HepG2 (cell line): ENCODE measurements around the gene PRDX2. TPM values are rescaled to one million over a fixed set of nuclear protein-coding genes. Genes with fewer than 3 reads are reported as not detected.

Source experiments
- ESRRA ChIP-seq: sonication (generic); formaldehyde crosslinking; IDR thresholded peaks from 2 replicates; pipeline ENCODE4 v1.5.1; 2020; ENCODE audit warnings: mild to moderate bottlenecking, low read depth, missing genetic modification reagents
- GABPA ChIP-seq, 2 experiments: IDR thresholded peaks; 2 replicates each; pipeline ENCODE4 v1.6.1; 2011 to 2016; ENCODE audit warnings: low read depth in 2 of 2, low read length in 1 of 2, missing biosample characterization in 1 of 2, missing genetic modification characterization in 1 of 2
- HES4 ChIP-seq: sonication (generic); formaldehyde crosslinking; IDR thresholded peaks from 2 replicates; pipeline ENCODE4 v1.9.0; 2021; ENCODE audit warnings: mild to moderate bottlenecking, missing genetic modification reagents, borderline replicate concordance
- HMG20A ChIP-seq: IDR thresholded peaks from 2 replicates; pipeline ENCODE4 v1.6.1; 2016; ENCODE audit warnings: borderline replicate concordance
- HNF4A ChIP-seq: sonication (generic); formaldehyde crosslinking; IDR thresholded peaks from 2 replicates; pipeline ENCODE4 v1.4.0; 2020; ENCODE audit warnings: missing genetic modification reagents
- HNRNPLL ChIP-seq: fragments of 200-400 bp; formaldehyde crosslinking; IDR thresholded peaks from 2 replicates; pipeline ENCODE4 v1.6.1; 2017; ENCODE audit warnings: mild to moderate bottlenecking, low read depth, low read length; ENCODE audit not compliant: poor library complexity, severe bottlenecking
- HNRNPUL1 ChIP-seq: fragments of 200-400 bp; formaldehyde crosslinking; IDR thresholded peaks from 2 replicates; pipeline ENCODE4 v1.6.1; 2017; ENCODE audit warnings: low read depth, mild to moderate bottlenecking, low read length, moderate library complexity
- KLF9 ChIP-seq: IDR thresholded peaks from 2 replicates; pipeline ENCODE4 v1.6.1; 2016; ENCODE audit warnings: low read depth
- RBM22 ChIP-seq: fragments of 200-400 bp; formaldehyde crosslinking; optimal IDR thresholded peaks from 2 replicates; pipeline ENCODE3; 2017; ENCODE audit warnings: mild to moderate bottlenecking, low read length, moderate library complexity
- SAP130 ChIP-seq: IDR thresholded peaks from 2 replicates; pipeline ENCODE4 v1.6.1; 2016; ENCODE audit warnings: low read depth
- TEAD3 ChIP-seq: optimal IDR thresholded peaks from 2 replicates; pipeline ENCODE3; 2016; ENCODE audit warnings: borderline replicate concordance
- TOPORS ChIP-seq: sonication (generic); formaldehyde crosslinking; IDR thresholded peaks from 2 replicates; pipeline ENCODE4 v1.8.0; 2023; ENCODE audit warnings: mild to moderate bottlenecking, missing genetic modification reagents
- YEATS2 ChIP-seq: sonication (generic); formaldehyde crosslinking; IDR thresholded peaks from 2 replicates; pipeline ENCODE4 v1.4.0; 2020; ENCODE audit warnings: missing genetic modification reagents, borderline replicate concordance
- ZBTB8A ChIP-seq: sonication (generic); formaldehyde crosslinking; IDR thresholded peaks from 2 replicates; pipeline ENCODE4 v1.4.0; 2020; ENCODE audit warnings: mild to moderate bottlenecking, low read depth, missing genetic modification reagents, borderline replicate concordance
- ZNF430 ChIP-seq: sonication (generic); formaldehyde crosslinking; IDR thresholded peaks from 2 replicates; pipeline ENCODE4 v1.9.0; 2021; ENCODE audit warnings: mild to moderate bottlenecking, missing genetic modification reagents
- ZNF446 ChIP-seq: sonication (generic); formaldehyde crosslinking; IDR thresholded peaks from 2 replicates; pipeline ENCODE4 v1.5.0; 2020; ENCODE audit warnings: mild to moderate bottlenecking, missing genetic modification reagents
- ZNF451 ChIP-seq: sonication (generic); formaldehyde crosslinking; IDR thresholded peaks from 2 replicates; pipeline ENCODE4 v1.5.0; 2020; ENCODE audit warnings: mild to moderate bottlenecking, missing genetic modification reagents
- ZNF713 ChIP-seq: sonication (generic); formaldehyde crosslinking; IDR thresholded peaks from 2 replicates; pipeline ENCODE4 v1.4.0; 2020; ENCODE audit warnings: mild to moderate bottlenecking, missing genetic modification reagents
- ZNF772 ChIP-seq: sonication (generic); formaldehyde crosslinking; IDR thresholded peaks from 2 replicates; pipeline ENCODE4 v1.5.0; 2020; ENCODE audit warnings: mild to moderate bottlenecking, missing genetic modification reagents
- ZSCAN9 ChIP-seq: IDR thresholded peaks from 2 replicates; pipeline ENCODE4 v1.6.1; 2016; ENCODE audit warnings: borderline replicate concordance
- polyA plus RNA-seq, 8 experiments: library from polyadenylated mRNA; depleted of rRNA in 3 of 8; stranded (reverse) in 7 of 8; unstranded in 1 of 8; fragments of >200 nt; fragmentation: Illumina TruSeq in 4 of 8; extraction: Trizol in 4 of 8; gene quantifications; 2 replicates each; pipeline versions ENCODE4 v1.2.1 to v1.2.3, GENCODE V29; 2011 to 2016; ENCODE audit warnings: low read depth in 4 of 8, missing spikeins in 1 of 8, mixed read lengths in 1 of 8; ENCODE audit not compliant: insufficient read depth in 1 of 8
- total RNA-seq, 5 experiments: library from RNA; depleted of rRNA; stranded (reverse); fragments of >200 nt; fragmentation: Illumina TruSeq; extraction: Trizol; gene quantifications; 2 replicates each; pipeline ENCODE4 v1.2.3, GENCODE V29; 2016; ENCODE audit warnings: low read depth in 1 of 5
- TF ChIP-seq, protein P1 (sequence below): sonication (generic); formaldehyde crosslinking; IDR thresholded peaks from 2 replicates; pipeline ENCODE4 v1.4.0; 2020; ENCODE audit warnings: missing genetic modification reagents, borderline replicate concordance
- TF ChIP-seq, protein P2 (sequence below): IDR thresholded peaks from 2 replicates; pipeline ENCODE4 v1.6.1; 2016
- TF ChIP-seq, protein P3 (sequence below): sonication (generic); formaldehyde crosslinking; IDR thresholded peaks from 2 replicates; pipeline ENCODE4 v1.4.0; 2020; ENCODE audit warnings: missing genetic modification reagents

PRDX2 gene
- total and polyA plus RNA-seq, 2 of the 13 experiments (the other 11 are each of a cell fraction or from before 2014, with no cell fraction given) = 218 to 381 TPM

DNA sequence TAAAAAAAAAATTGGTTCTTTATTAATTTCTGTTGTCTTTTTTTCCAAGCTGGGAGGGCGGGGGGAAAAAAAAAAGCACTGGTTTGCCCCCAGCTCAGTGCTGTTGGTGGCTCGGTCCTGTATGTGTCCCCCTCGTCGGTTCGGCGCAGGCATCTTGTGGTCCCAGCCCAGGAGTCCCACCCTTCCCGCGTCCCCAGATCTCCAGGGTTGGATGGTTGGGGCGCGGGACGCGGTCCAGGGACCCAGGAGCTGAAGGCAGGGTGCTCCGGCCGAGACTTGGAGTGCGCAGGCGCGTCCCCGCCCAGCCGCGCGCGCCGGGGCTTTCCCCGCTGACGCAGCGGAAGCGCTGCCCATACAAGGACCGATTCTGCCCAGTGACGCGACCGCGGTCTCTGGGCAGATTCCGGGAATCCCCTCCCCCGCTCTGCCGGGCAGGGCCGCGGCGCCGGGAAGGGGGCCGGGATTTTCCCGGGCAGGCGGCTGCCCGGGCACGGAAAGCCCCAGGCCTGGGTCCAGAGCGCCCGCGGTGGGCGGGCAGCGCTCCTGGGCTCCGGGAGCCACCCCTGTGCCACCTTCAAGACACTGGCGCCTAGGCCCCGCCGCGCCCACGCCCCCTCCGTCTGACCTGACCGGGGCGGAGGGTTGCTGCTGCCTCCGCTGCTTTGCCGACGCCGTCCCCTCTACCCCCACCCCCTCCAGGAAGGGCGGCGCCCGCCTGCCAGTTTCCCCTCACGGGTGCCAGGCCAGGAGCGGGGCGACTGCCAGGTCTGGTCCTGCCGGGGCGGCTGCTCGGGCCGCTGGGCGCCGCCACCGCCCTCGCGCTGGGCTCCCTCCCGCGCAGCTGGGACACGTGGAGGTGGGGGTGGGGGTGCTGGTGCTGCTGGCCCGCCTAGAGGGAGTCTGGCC lies 8.1 kb downstream of the PRDX2 start (continued):
- TF ChIP-seq HNRNPLL (peak; percentile 48), ZNF446 (0 out of 2 replicates have a peak, but pooled peaks have one; percentile 50), HMG20A (CRISPR knock-in tag) (no peak), TEAD3 (CRISPR knock-in tag) (peak; percentile 55), HES4 (peak; percentile 79; the same call in 1 of the 2 replicates), ZNF713 (0 out of 2 replicates have a peak, but pooled peaks have one; percentile 32), KLF9 (CRISPR knock-in tag) (peak; percentile 82; the same call in 1 of the 2 replicates), TOPORS (CRISPR knock-in tag) (no peak), ZSCAN9 (CRISPR knock-in tag) (peak; percentile 41; the same call in 1 of the 2 replicates), HNF4A (CRISPR knock-in tag) (no peak), ZNF451 (CRISPR knock-in tag) (peak; percentile 69), ESRRA (no peak; the same call in 1 of the 2 replicates), ZNF772 (CRISPR knock-in tag) (peak; percentile 45; the same call in 1 of the 2 replicates), ZBTB8A (peak; percentile 31; the same call in 1 of the 2 replicates), YEATS2 (CRISPR knock-in tag) (peak; percentile 32; the same call in 1 of the 2 replicates), SAP130 (CRISPR knock-in tag) (peak; percentile 92), RBM22 (peak; percentile 21), HNRNPUL1 (0 out of 2 replicates have a peak, but pooled peaks have one; percentile 41), GABPA (IDR thresholded peaks at IDR 0.05; ENCODE audit: low read depth, low read length) (no peak), GABPA (CRISPR knock-in tag; IDR thresholded peaks at IDR 0.05; ENCODE audit: low read depth) (peak; percentile 36; the same call in 1 of the 2 replicates), ZNF430 (CRISPR knock-in tag) (peak; percentile 61; the same call in 1 of the 2 replicates)
- TF ChIP-seq, protein P1, sequence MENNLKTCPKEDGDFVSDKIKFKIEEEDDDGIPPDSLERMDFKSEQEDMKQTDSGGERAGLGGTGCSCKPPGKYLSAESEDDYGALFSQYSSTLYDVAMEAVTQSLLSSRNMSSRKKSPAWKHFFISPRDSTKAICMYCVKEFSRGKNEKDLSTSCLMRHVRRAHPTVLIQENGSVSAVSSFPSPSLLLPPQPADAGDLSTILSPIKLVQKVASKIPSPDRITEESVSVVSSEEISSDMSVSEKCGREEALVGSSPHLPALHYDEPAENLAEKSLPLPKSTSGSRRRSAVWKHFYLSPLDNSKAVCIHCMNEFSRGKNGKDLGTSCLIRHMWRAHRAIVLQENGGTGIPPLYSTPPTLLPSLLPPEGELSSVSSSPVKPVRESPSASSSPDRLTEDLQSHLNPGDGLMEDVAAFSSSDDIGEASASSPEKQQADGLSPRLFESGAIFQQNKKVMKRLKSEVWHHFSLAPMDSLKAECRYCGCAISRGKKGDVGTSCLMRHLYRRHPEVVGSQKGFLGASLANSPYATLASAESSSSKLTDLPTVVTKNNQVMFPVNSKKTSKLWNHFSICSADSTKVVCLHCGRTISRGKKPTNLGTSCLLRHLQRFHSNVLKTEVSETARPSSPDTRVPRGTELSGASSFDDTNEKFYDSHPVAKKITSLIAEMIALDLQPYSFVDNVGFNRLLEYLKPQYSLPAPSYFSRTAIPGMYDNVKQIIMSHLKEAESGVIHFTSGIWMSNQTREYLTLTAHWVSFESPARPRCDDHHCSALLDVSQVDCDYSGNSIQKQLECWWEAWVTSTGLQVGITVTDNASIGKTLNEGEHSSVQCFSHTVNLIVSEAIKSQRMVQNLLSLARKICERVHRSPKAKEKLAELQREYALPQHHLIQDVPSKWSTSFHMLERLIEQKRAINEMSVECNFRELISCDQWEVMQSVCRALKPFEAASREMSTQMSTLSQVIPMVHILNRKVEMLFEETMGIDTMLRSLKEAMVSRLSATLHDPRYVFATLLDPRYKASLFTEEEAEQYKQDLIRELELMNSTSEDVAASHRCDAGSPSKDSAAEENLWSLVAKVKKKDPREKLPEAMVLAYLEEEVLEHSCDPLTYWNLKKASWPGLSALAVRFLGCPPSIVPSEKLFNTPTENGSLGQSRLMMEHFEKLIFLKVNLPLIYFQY (CRISPR knock-in tag) = no peak
- TF ChIP-seq, protein P2, sequence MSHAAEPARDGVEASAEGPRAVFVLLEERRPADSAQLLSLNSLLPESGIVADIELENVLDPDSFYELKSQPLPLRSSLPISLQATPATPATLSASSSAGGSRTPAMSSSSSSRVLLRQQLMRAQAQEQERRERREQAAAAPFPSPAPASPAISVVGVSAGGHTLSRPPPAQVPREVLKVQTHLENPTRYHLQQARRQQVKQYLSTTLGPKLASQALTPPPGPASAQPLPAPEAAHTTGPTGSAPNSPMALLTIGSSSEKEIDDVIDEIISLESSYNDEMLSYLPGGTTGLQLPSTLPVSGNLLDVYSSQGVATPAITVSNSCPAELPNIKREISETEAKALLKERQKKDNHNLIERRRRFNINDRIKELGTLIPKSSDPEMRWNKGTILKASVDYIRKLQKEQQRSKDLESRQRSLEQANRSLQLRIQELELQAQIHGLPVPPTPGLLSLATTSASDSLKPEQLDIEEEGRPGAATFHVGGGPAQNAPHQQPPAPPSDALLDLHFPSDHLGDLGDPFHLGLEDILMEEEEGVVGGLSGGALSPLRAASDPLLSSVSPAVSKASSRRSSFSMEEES = 0 out of 2 replicates have a peak, but pooled peaks have one; percentile 53
- TF ChIP-seq, protein P3, sequence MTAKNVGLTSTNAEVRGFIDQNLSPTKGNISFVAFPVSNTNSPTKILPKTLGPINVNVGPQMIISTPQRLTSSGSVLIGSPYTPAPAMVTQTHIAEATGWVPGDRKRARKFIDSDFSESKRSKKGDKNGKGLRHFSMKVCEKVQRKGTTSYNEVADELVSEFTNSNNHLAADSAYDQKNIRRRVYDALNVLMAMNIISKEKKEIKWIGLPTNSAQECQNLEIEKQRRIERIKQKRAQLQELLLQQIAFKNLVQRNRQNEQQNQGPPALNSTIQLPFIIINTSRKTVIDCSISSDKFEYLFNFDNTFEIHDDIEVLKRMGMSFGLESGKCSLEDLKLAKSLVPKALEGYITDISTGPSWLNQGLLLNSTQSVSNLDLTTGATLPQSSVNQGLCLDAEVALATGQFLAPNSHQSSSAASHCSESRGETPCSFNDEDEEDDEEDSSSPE (CRISPR knock-in tag) = peak; percentile 59
